ENCODE measurements around the gene PLCD4. TPM values are rescaled to one million over a fixed set of nuclear protein-coding genes. Genes with fewer than 3 reads are reported as not detected.

Gene PLCD4
- polyA plus RNA-seq, 1 donor from 2014 or later, result 4.9 TPM

- Histone ChIP-seq H3K27ac (ENCODE audit: low read length) (peak within 1 kb of the TSS; percentile 74), H3K36me3 (ENCODE audit: insufficient read depth, low read length) (no peaks in the 10 kb centered on the region), H4K20me1 (ENCODE audit: insufficient read depth) (no peaks in the 10 kb centered on the region), H3F3A (ENCODE audit: insufficient read depth, low read length, poor library complexity, severe bottlenecking) (no peaks in the 10 kb centered on the region), H3K79me2 (replicated peaks; ENCODE audit: insufficient read depth, low read length) (peaks cover 20% of the 10 kb centered on the region), H3K4me3 (ENCODE audit: low read length) (peak within 1 kb of the TSS; percentile 93), H3K9me3 (ENCODE audit: low read length) (no peaks in the 10 kb centered on the region), H3K4me2 (ENCODE audit: low read length) (peak within 1 kb of the TSS; percentile 94), H3K27me3 (ENCODE audit: insufficient read depth, low read depth, low read length) (no peaks in the 10 kb centered on the region), H3K9ac (ENCODE audit: low read length) (peak within 1 kb of the TSS; percentile 83), H3K9me2 (ENCODE audit: insufficient read depth, low read length) (no peaks in the 10 kb centered on the region), H2AFZ (ENCODE audit: low read depth, low read length) (peak within 1 kb of the TSS; percentile 95)
- TF ChIP-seq POLR2AphosphoS5 (IDR thresholded peaks at IDR 0.05) (peak; percentile 71), TAF1 (IDR thresholded peaks at IDR 0.05; ENCODE audit: low read depth) (peak; percentile 43), SMC3 (conservative IDR thresholded peaks at IDR 0.05; ENCODE audit: poor library complexity) (no peak), MXI1 (conservative IDR thresholded peaks at IDR 0.05; ENCODE audit: poor library complexity, severe bottlenecking) (peak; percentile 90), EP300 (conservative IDR thresholded peaks at IDR 0.05; ENCODE audit: poor library complexity, severe bottlenecking) (no peak)
- TF ChIP-seq, protein P1, sequence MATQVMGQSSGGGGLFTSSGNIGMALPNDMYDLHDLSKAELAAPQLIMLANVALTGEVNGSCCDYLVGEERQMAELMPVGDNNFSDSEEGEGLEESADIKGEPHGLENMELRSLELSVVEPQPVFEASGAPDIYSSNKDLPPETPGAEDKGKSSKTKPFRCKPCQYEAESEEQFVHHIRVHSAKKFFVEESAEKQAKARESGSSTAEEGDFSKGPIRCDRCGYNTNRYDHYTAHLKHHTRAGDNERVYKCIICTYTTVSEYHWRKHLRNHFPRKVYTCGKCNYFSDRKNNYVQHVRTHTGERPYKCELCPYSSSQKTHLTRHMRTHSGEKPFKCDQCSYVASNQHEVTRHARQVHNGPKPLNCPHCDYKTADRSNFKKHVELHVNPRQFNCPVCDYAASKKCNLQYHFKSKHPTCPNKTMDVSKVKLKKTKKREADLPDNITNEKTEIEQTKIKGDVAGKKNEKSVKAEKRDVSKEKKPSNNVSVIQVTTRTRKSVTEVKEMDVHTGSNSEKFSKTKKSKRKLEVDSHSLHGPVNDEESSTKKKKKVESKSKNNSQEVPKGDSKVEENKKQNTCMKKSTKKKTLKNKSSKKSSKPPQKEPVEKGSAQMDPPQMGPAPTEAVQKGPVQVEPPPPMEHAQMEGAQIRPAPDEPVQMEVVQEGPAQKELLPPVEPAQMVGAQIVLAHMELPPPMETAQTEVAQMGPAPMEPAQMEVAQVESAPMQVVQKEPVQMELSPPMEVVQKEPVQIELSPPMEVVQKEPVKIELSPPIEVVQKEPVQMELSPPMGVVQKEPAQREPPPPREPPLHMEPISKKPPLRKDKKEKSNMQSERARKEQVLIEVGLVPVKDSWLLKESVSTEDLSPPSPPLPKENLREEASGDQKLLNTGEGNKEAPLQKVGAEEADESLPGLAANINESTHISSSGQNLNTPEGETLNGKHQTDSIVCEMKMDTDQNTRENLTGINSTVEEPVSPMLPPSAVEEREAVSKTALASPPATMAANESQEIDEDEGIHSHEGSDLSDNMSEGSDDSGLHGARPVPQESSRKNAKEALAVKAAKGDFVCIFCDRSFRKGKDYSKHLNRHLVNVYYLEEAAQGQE (IDR thresholded peaks at IDR 0.05; ENCODE audit: borderline replicate concordance), result peak; percentile 46
These were observed 51.7 kb downstream of the PLCD4 start, which contains the start of the genes BCS1L and ZNF142 for GRCh38 chr2:218659258-218659987. Gene BCS1L (plus strand): TSS chr2:218659683. CDS start chr2:218660988, 1,305 bp downstream. Gene ZNF142 (minus strand): TSS chr2:218659623. CDS start chr2:218656429, 3,194 bp downstream.

DNA sequence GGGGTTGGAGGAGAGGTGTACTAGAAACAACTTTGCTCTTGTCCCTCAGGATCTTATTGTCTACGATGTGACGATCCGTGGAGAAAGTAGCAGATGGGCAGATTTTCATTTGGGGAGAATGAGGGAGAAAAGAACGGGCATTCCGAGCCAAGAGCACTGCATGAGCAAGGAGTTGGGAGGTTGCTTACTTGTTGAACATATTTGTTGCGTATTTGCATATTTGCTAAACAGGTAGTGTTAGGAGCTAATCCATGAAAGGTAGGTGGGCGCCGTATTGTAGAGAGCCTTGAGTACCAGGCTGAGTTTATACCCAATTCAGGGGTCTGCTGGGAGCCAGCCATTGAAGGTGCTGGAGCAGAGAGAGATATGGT, 52.3 kb downstream of the PLCD4 start:
- H3K27ac ChIP-seq (ENCODE audit: low read length), result peak overlapping the region; percentile 74

More for the DNA sequence above, 52.3 kb downstream of the PLCD4 start:
- Histone ChIP-seq H2AFZ (ENCODE audit: low read depth, low read length) (peak overlapping the region; percentile 95), H3K9ac (ENCODE audit: low read length) (peak overlapping the region; percentile 83), H3F3A (ENCODE audit: insufficient read depth, low read length, poor library complexity, severe bottlenecking) (no peaks in the 10 kb centered on the region), H3K27me3 (ENCODE audit: insufficient read depth, low read depth, low read length) (no peaks in the 10 kb centered on the region), H4K20me1 (ENCODE audit: insufficient read depth) (no peaks in the 10 kb centered on the region), H3K4me2 (ENCODE audit: low read length) (peak overlapping the region; percentile 94), H3K36me3 (ENCODE audit: insufficient read depth, low read length) (no peaks in the 10 kb centered on the region), H3K79me2 (replicated peaks; ENCODE audit: insufficient read depth, low read length) (peaks cover 20% of the 10 kb centered on the region), H3K9me2 (ENCODE audit: insufficient read depth, low read length) (no peaks in the 10 kb centered on the region), H3K4me3 (ENCODE audit: low read length) (peak overlapping the region; percentile 93), H3K9me3 (ENCODE audit: low read length) (no peaks in the 10 kb centered on the region)
- TF ChIP-seq, protein P1 (IDR thresholded peaks at IDR 0.05; ENCODE audit: borderline replicate concordance), result no peak
- no peak for TF ChIP-seq RAD21 (conservative IDR thresholded peaks at IDR 0.05)
- no peak for TF ChIP-seq EZH2 (IDR thresholded peaks at IDR 0.05; ENCODE audit: borderline replicate concordance, insufficient read depth, low read length, poor library complexity, severe bottlenecking)
- TF ChIP-seq SMC3 (conservative IDR thresholded peaks at IDR 0.05; ENCODE audit: poor library complexity), result no peak
- no peak for TF ChIP-seq EP300 (conservative IDR thresholded peaks at IDR 0.05; ENCODE audit: poor library complexity, severe bottlenecking)
- TF ChIP-seq CTCF (IDR thresholded peaks at IDR 0.05; ENCODE audit: poor library complexity, severe bottlenecking), result no peak
- TF ChIP-seq MXI1 (conservative IDR thresholded peaks at IDR 0.05; ENCODE audit: poor library complexity, severe bottlenecking), result no peak
- TF ChIP-seq POLR2AphosphoS5 (IDR thresholded peaks at IDR 0.05), result no peak
- TF ChIP-seq TAF1 (IDR thresholded peaks at IDR 0.05; ENCODE audit: low read depth), result no peak

Measured in neural cell (in vitro differentiated cells).